Pancreas (tissue), 10 donors: ENCODE data around the gene CAMK2B. TPM values are rescaled to one million over a fixed set of nuclear protein-coding genes. Genes with fewer than 3 reads are reported as not detected.

Experiments
- ATAC-seq, 4 donors: fragments of 200-7000 bp; cut with Tn5 transposase; one replicate each; pipeline versions ENCODE4 v1.8.0 to v1.9.1; 2020; ENCODE audit warnings: mild to moderate bottlenecking in 4 of 4, moderate library complexity in 4 of 4
- DNase-seq, 6 donors: peaks; one replicate each; pipeline ENCODE4 v3.0.0-alpha.2; 2020
- FAIRE-seq: peaks from 2 replicates; lab custom pipeline; 2012; peaks lifted over from hg19 to GRCh38; lab: Jason Lieb, UNC
- H3K27ac ChIP-seq, 4 donors: fragments of 200-600 bp; sonication (generic); 1 replicate in 3 of 4; 2 replicates in 1 of 4; pipeline versions ENCODE4 v1.5.0 to v1.8.0; 2020
- H3K27me3 ChIP-seq, 4 donors: fragments of 200-600 bp; one replicate each; pipeline ENCODE4 v1.8.0; 2021
- H3K36me3 ChIP-seq, 3 donors: fragments of 200-600 bp; sonication (generic) in 1 of 3; one replicate each; pipeline versions ENCODE4 v1.5.0 to v1.8.0; 2020 to 2021
- H3K4me1 ChIP-seq, 3 donors: fragments of 200-600 bp; one replicate each; pipeline ENCODE4 v1.8.0; 2021
- H3K4me3 ChIP-seq, 4 donors: fragments of 200-600 bp; sonication (generic) in 2 of 4; one replicate each; pipeline versions ENCODE4 v1.5.0 to v1.8.0; 2020 to 2021
- H3K9me3 ChIP-seq, 4 donors: fragments of 200-600 bp; one replicate each; pipeline ENCODE4 v1.8.0; 2021
- CTCF ChIP-seq, 4 donors: fragments of 200-600 bp; sonication (generic) in 3 of 4; IDR thresholded peaks; one replicate each; pipeline versions ENCODE4 v1.5.0 to v1.8.0; 2021; ENCODE audit warnings: antibody characterized with exemption in 4 of 4
- WGBS, 2 donors: extraction: QIAGEN DNeasy Blood & Tissue Kit; methylation state at CpG; one replicate each; pipeline ENCODE4 v1.1.7; 2013; 5-methylcytosine and 5-hydroxymethylcytosine counted together
- intact Hi-C, 3 donors: fragments of 100-400 bp; cut with DNase I; formaldehyde crosslinking; loops; one replicate each; pipeline versions ENCODE4 v1.11.1 to v1.14.2; 2022
- polyA plus RNA-seq, 2 donors: library from polyadenylated mRNA; stranded (reverse); fragments of 200-250 nt; gene quantifications; one replicate each; pipeline ENCODE4 v1.2.3, GENCODE V29; 2013
- total RNA-seq, 6 donors: library from RNA; stranded (reverse); fragmentation: NEBNext Ultra II Directional in 4 of 6; extraction: Animal tissue kit (Norgen Biotek cat#: 25700) in 4 of 6; gene quantifications; one replicate each; pipeline versions ENCODE4 v1.2.1 to v1.2.4, GENCODE V29; 2021 to 2023
- donor health status: healthy with polysubstance abuse.
- donor health status: DM: no; HTN: no; CAD: no; lungs with moderate emphysema.
- donor health status: DM: no; HTN: no; CAD: no.
- donor health status: control.
- donor health status: control.
- donor health status: Bipolar disorder and iron deficiency.
- donor health status: DM: yes; HTN: yes; CAD: no.
- donor health status: DM: no; HTN: no; CAD: no.
- donor health status: DM: no; HTN: no; CAD: no.
- donor health status: DM: yes; HTN: yes; CAD: no.

Gene CAMK2B
- total and polyA plus RNA-seq, 8 donors: 0.83 to 34.0 (median 2.0) TPM

GRCh38 chr7:44224974-44225565, 100.3 kb downstream of the CAMK2B start:
- H3K36me3 ChIP-seq: no peaks in the 10 kb centered on the region
- FAIRE-seq: no peak
- no peaks in the 10 kb centered on the region for H3K27me3 ChIP-seq
- H3K27ac ChIP-seq: peak overlapping the region in 1 of 4 donors; percentile 28
- peak in 3 of 6 donors; percentile 33 to 51 (median 46) for DNase-seq
- peak in 1 of 4 donors; percentile 23 for ATAC-seq
- intact Hi-C loops: no loop called here
- no peak overlapping the region for H3K4me3 ChIP-seq
- peaks cover 8 to 25% (median 11%) of the 10 kb centered on the region in 3 donors for H3K4me1 ChIP-seq
- WGBS, 2 donors: 57 to 60% methylated on average over 9 to 10 of the region's 10 CpGs
- no peaks in the 10 kb centered on the region for H3K9me3 ChIP-seq
- no peak for TF ChIP-seq CTCF (IDR thresholded peaks at IDR 0.05)

GRCh38 chr7:44224080-44224973, 101.1 kb downstream of the CAMK2B start:
- Histone ChIP-seq H3K4me1 (peaks cover 8 to 25% (median 11%) of the 10 kb centered on the region in 3 donors), H3K9me3 (no peaks in the 10 kb centered on the region), H3K4me3 (no peak overlapping the region), H3K27me3 (no peaks in the 10 kb centered on the region), H3K36me3 (no peaks in the 10 kb centered on the region), H3K27ac (peak overlapping the region in 3 of 4 donors; percentile 19 to 46 (median 28))
- 36 to 39% methylated on average over 18 of the region's 18 CpGs for WGBS, 2 donors
- DNase-seq: peak; percentile 79 to 90 (median 88)
- no peak for TF ChIP-seq CTCF (IDR thresholded peaks at IDR 0.05)
- intact Hi-C loops: no loop called here
- peak; percentile 80 to 89 (median 84) for ATAC-seq
- FAIRE-seq: no peak

- H3K27ac ChIP-seq: peak overlapping the region in 1 of 4 donors; percentile 46
- ATAC-seq (peak; percentile 42 to 72 (median 54)), FAIRE-seq (no peak), DNase-seq (peak in 5 of 6 donors; percentile 35 to 55 (median 41))
- H3K9me3 ChIP-seq: no peaks in the 10 kb centered on the region
- WGBS, 2 donors: 37 to 44% methylated on average over 5 of the region's 5 CpGs
- H3K27me3 ChIP-seq: no peaks in the 10 kb centered on the region
- intact Hi-C loops: no loop called here
- H3K4me3 ChIP-seq: no peak overlapping the region
- H3K36me3 ChIP-seq: no peaks in the 10 kb centered on the region
- peaks cover 8 to 25% (median 11%) of the 10 kb centered on the region in 3 donors for H3K4me1 ChIP-seq
- TF ChIP-seq CTCF (IDR thresholded peaks at IDR 0.05): no peak
These were observed 101.9 kb downstream of the CAMK2B start for GRCh38 chr7:44223362-44224079.

GRCh38 chr7:44222776-44223261, 102.6 kb downstream of the CAMK2B start:
- H3K36me3 ChIP-seq: no peaks in the 10 kb centered on the region
- no peaks in the 10 kb centered on the region for H3K9me3 ChIP-seq
- intact Hi-C loops: no loop called here
- peaks cover 8 to 25% (median 11%) of the 10 kb centered on the region in 3 donors for H3K4me1 ChIP-seq
- no peak overlapping the region for H3K4me3 ChIP-seq
- no peak for TF ChIP-seq CTCF (IDR thresholded peaks at IDR 0.05)
- no peaks in the 10 kb centered on the region for H3K27me3 ChIP-seq
- H3K27ac ChIP-seq: no peak overlapping the region
- FAIRE-seq (no peak), ATAC-seq (no peak), DNase-seq (peak in 3 of 6 donors; percentile 15 to 44 (median 43))
- WGBS, 2 donors: 83 to 84% methylated on average over 11 of the region's 11 CpGs
